Adrenal gland (tissue), 12 donors: ENCODE results near the gene ROPN1B. TPM values are rescaled to one million over a fixed set of nuclear protein-coding genes. Genes with fewer than 3 reads are reported as not detected.

Experiments used
- DNase-seq, 7 donors: peaks; one replicate each; pipeline ENCODE4 v3.0.0-alpha.2; 2019 to 2020
- H3K27ac ChIP-seq, 5 donors: fragments of 200-600 bp; sonication (generic) in 4 of 5; 1 replicate in 3 of 5; 2 replicates in 2 of 5; pipeline versions ENCODE4 v1.5.1 to v1.8.0; 2016 to 2020; ENCODE audit warnings: mild to moderate bottlenecking in 1 of 5
- H3K27me3 ChIP-seq: fragments of 200-600 bp; 2 replicates; pipeline ENCODE4 v1.8.0; 2021
- H3K36me3 ChIP-seq, 2 donors: fragments of 200-600 bp; replicated peaks in 1 of 2; 1 replicate in 1 of 2; 2 replicates in 1 of 2; pipeline versions ENCODE4 v1.5.1 to v1.8.0; 2018 to 2022
- H3K4me1 ChIP-seq, 2 donors: fragments of 200-600 bp; replicated peaks in 1 of 2; 1 replicate in 1 of 2; 2 replicates in 1 of 2; pipeline versions ENCODE4 v1.5.1 to v1.8.0; 2018 to 2021
- H3K4me3 ChIP-seq, 4 donors: fragments of 200-600 bp; sonication (generic) in 3 of 4; one replicate each; pipeline ENCODE4 v1.5.1; 2016 to 2018
- H3K9me3 ChIP-seq, 3 donors: fragments of 200-600 bp; sonication (generic) in 1 of 3; replicated peaks in 1 of 3; 1 replicate in 2 of 3; 2 replicates in 1 of 3; pipeline versions ENCODE4 v1.5.1 to v1.8.0; 2016 to 2021
- CTCF ChIP-seq, 6 experiments: fragments of 450-650 bp in 4 of 6; fragments of 200-600 bp in 2 of 6; sonication (generic) in 1 of 6; IDR thresholded peaks; 1 replicate in 5 of 6; 2 replicates in 1 of 6; pipeline versions ENCODE4 v1.5.1 to v1.8.0; 2016 to 2021; ENCODE audit warnings: antibody characterized with exemption in 6 of 6, mild to moderate bottlenecking in 2 of 6, moderate library complexity in 1 of 6
- POLR2A ChIP-seq, 2 donors: fragments of 450-650 bp; IDR thresholded peaks; one replicate each; pipeline ENCODE4 v1.6.1; 2017; ENCODE audit warnings: antibody characterized with exemption in 2 of 2, mild to moderate bottlenecking in 2 of 2, moderate library complexity in 1 of 2
- WGBS, 4 donors: extraction: QIAGEN DNeasy Blood & Tissue Kit in 2 of 4; methylation state at CpG; one replicate each; pipeline versions ENCODE4 v1.1.5 to v1.1.7; 2013 to 2017; 5-methylcytosine and 5-hydroxymethylcytosine counted together
- intact Hi-C, 2 donors: fragments of 100-400 bp; cut with DNase I; formaldehyde crosslinking; loops; one replicate each; pipeline versions ENCODE4 v1.14.1 to v1.15.0; 2022 to 2023
- polyA plus RNA-seq, 3 donors: library from polyadenylated mRNA; stranded (reverse); fragments of 200-250 nt in 2 of 3; fragments of 350-450 nt in 1 of 3; fragmentation: Illumina TruSeq in 1 of 3; extraction: RNeasy Lipid Tissue Mini Kit (QIAGEN cat#74804) in 1 of 3; gene quantifications; one replicate each; pipeline ENCODE4 v1.2.3, GENCODE V29; 2013 to 2014
- total RNA-seq, 9 donors: library from RNA; depleted of rRNA in 4 of 9; stranded (reverse); fragments of >200 nt in 4 of 9; fragments of 120-200 nt in 1 of 9; fragmentation: NEBNext Ultra II Directional in 1 of 9; extraction: Animal tissue kit (Norgen Biotek cat#: 25700) in 1 of 9; gene quantifications; one replicate each; pipeline versions ENCODE4 v1.1.0 to v1.2.4, GENCODE V29; 2013 to 2023
- donor health status: healthy with polysubstance abuse.
- donor health status: Bipolar disorder and iron deficiency.
- donor health status: DM: yes; HTN: yes; CAD: no.
- donor health status: DM: no; HTN: no; CAD: no.
- donor health status: DM: no; HTN: no; CAD: no.
- donor health status: DM: yes; HTN: yes; CAD: no.

ROPN1B gene
- total and polyA plus RNA-seq, 12 donors: 0.13 to 1.1 (median 0.65) TPM; not detected in 3

GRCh38 chr3:126019683-126020082, 50.7 kb downstream of the ROPN1B start:
- Histone ChIP-seq H3K4me1 (no peaks in the 10 kb centered on the region), H3K36me3 (peaks cover 0 to 4% of the 10 kb centered on the region in 2 donors), H3K27ac (no peak overlapping the region), H3K4me3 (no peak overlapping the region), H3K9me3 (no peaks in the 10 kb centered on the region), H3K27me3 (no peaks in the 10 kb centered on the region)
- intact Hi-C loops: no loop called here
- TF ChIP-seq POLR2A (IDR thresholded peaks at IDR 0.05): no peak
- WGBS, 4 donors: 77 to 96% (median 90%) methylated on average over 3 to 5 of the region's 5 CpGs
- no peak for DNase-seq

GRCh38 chr3:126021224-126021623, 52.2 kb downstream of the ROPN1B start:
- no peak overlapping the region for H3K4me3 ChIP-seq
- H3K27ac ChIP-seq: no peak overlapping the region
- H3K4me1 ChIP-seq: no peaks in the 10 kb centered on the region
- TF ChIP-seq CTCF (IDR thresholded peaks at IDR 0.05) (no peak), POLR2A (IDR thresholded peaks at IDR 0.05) (no peak)
- intact Hi-C loops: no loop called here
- H3K9me3 ChIP-seq: no peaks in the 10 kb centered on the region
- H3K27me3 ChIP-seq: no peaks in the 10 kb centered on the region
- no peak for DNase-seq
- WGBS, 4 donors: 74 to 96% (median 87%) methylated on average over 5 of the region's 5 CpGs
- H3K36me3 ChIP-seq: peaks cover 0 to 15% of the 10 kb centered on the region in 2 donors

GRCh38 chr3:126021702-126022101, 52.7 kb downstream of the ROPN1B start:
- no peak for DNase-seq
- H3K4me3 ChIP-seq: no peak overlapping the region
- H3K27ac ChIP-seq: no peak overlapping the region
- H3K27me3 ChIP-seq: no peaks in the 10 kb centered on the region
- H3K9me3 ChIP-seq: no peaks in the 10 kb centered on the region
- no peak for TF ChIP-seq POLR2A (IDR thresholded peaks at IDR 0.05)
- TF ChIP-seq CTCF (IDR thresholded peaks at IDR 0.05): no peak
- H3K36me3 ChIP-seq: peaks cover 0 to 15% of the 10 kb centered on the region in 2 donors
- no peaks in the 10 kb centered on the region for H3K4me1 ChIP-seq
- 90 to 100% (median 97%) methylated on average over 1 of the region's 1 CpG for WGBS, 4 donors
- intact Hi-C loops: no loop called here

GRCh38 chr3:126022741-126023359, 53.9 kb downstream of the ROPN1B start:
- no peak for DNase-seq
- Histone ChIP-seq H3K4me1 (no peaks in the 10 kb centered on the region), H3K36me3 (peaks cover 0 to 15% of the 10 kb centered on the region in 2 donors), H3K4me3 (no peak overlapping the region), H3K27me3 (no peaks in the 10 kb centered on the region), H3K9me3 (peaks cover 0 to 3% (median 0%) of the 10 kb centered on the region in 3 donors), H3K27ac (no peak overlapping the region)
- intact Hi-C loops: no loop called here
- TF ChIP-seq CTCF (IDR thresholded peaks at IDR 0.05) (no peak), POLR2A (IDR thresholded peaks at IDR 0.05) (no peak)
- 85 to 95% (median 92%) methylated on average over 8 to 10 of the region's 10 CpGs for WGBS, 4 donors

GRCh38 chr3:126023390-126023789, 54.4 kb downstream of the ROPN1B start:
- DNase-seq: peak in 1 of 7 donors; percentile 23
- H3K27ac ChIP-seq: no peak overlapping the region
- peaks cover 0 to 15% of the 10 kb centered on the region in 2 donors for H3K36me3 ChIP-seq
- no peaks in the 10 kb centered on the region for H3K27me3 ChIP-seq
- peaks cover 0 to 8% (median 0%) of the 10 kb centered on the region in 3 donors for H3K9me3 ChIP-seq
- no peak overlapping the region for H3K4me3 ChIP-seq
- WGBS, 4 donors: 81 to 85% (median 82%) methylated on average over 7 to 10 of the region's 10 CpGs
- intact Hi-C loops: no loop called here
- H3K4me1 ChIP-seq: no peaks in the 10 kb centered on the region
- TF ChIP-seq CTCF (IDR thresholded peaks at IDR 0.05) (no peak), POLR2A (IDR thresholded peaks at IDR 0.05) (no peak)
